Hepatocyte (in vitro differentiated cells): ENCODE results near the gene PARD3B.

Source experiments
- CTCF ChIP-seq: fragments of 200-600 bp; sonication (generic); IDR thresholded peaks from 2 replicates; pipeline ENCODE4 v1.5.1; 2016; ENCODE audit warnings: antibody characterized with exemption, mild to moderate bottlenecking; ENCODE audit not compliant: poor library complexity
- EZH2 ChIP-seq: fragments of 200-600 bp; sonication (generic); IDR thresholded peaks from 2 replicates; pipeline ENCODE4 v1.6.1; 2016; ENCODE audit warnings: antibody characterized with exemption, mild to moderate bottlenecking, borderline replicate concordance

- TF ChIP-seq CTCF (no peak), EZH2 (no peak)
These were observed 813.1 kb downstream of the PARD3B start for GRCh38 chr2:205358351-205358815.
